GM23248 (cell line): ENCODE measurements around the gene MFSD2A.

Experiments used
- EZH2 ChIP-seq: fragments of 200-600 bp; sonication (generic); IDR thresholded peaks from 2 replicates; pipeline ENCODE4 v1.6.1; 2018; ENCODE audit warnings: antibody characterized with exemption, mild to moderate bottlenecking; ENCODE audit not compliant: insufficient read depth, poor library complexity, severe bottlenecking
- EZH2phosphoT487 ChIP-seq: fragments of 200-600 bp; sonication (generic); IDR thresholded peaks from 2 replicates; pipeline ENCODE4 v1.6.1; 2018; ENCODE audit warnings: antibody characterized with exemption, moderate library complexity, mild to moderate bottlenecking, low read depth; ENCODE audit not compliant: insufficient read depth

GRCh38 chr1:39971138-39971537, 16.2 kb downstream of the MFSD2A start:
- TF ChIP-seq EZH2phosphoT487 (no peak), EZH2 (no peak)
